Right forelimb (tissue), 1 donor: Measurements from ENCODE around the gene UBR4.

Experiments
- DNase-seq: peaks from one replicate; pipeline ENCODE4 v3.0.0-alpha.2; 2018

UBR4 gene

GRCh38 chr1:19087737-19088594 lies 122.1 kb downstream of the UBR4 start:
- DNase-seq: no peak

- no peak for DNase-seq
These were observed 122.9 kb downstream of the UBR4 start for GRCh38 chr1:19087017-19087736.

- no peak for DNase-seq
These were observed 123.7 kb downstream of the UBR4 start for GRCh38 chr1:19086176-19086875.

GRCh38 chr1:19084206-19084738 lies 125.8 kb downstream of the UBR4 start:
- DNase-seq: no peak

GRCh38 chr1:19083081-19083480 lies 127.0 kb downstream of the UBR4 start:
- DNase-seq: no peak

GRCh38 chr1:19081218-19081893 lies 128.7 kb downstream of the UBR4 start:
- no peak for DNase-seq

GRCh38 chr1:19080721-19081120 lies 129.3 kb downstream of the UBR4 start:
- DNase-seq: no peak

GRCh38 chr1:19079541-19080472 lies 130.3 kb downstream of the UBR4 start:
- DNase-seq: no peak

- no peak for DNase-seq
These were observed 131.5 kb downstream of the UBR4 start for GRCh38 chr1:19078536-19078935.

- DNase-seq: no peak
These were observed 133.0 kb downstream of the UBR4 start for GRCh38 chr1:19076841-19077616.

GRCh38 chr1:19074902-19075721 lies 135.0 kb downstream of the UBR4 start:
- no peak for DNase-seq

GRCh38 chr1:19074361-19074901 lies 135.6 kb downstream of the UBR4 start:
- DNase-seq: no peak

GRCh38 chr1:19073311-19074186 lies 136.5 kb downstream of the UBR4 start:
- no peak for DNase-seq

- DNase-seq: no peak
These were observed 137.6 kb downstream of the UBR4 start for GRCh38 chr1:19072285-19072981.

GRCh38 chr1:19071674-19072281 lies 138.3 kb downstream of the UBR4 start:
- no peak for DNase-seq

GRCh38 chr1:19070891-19071621 lies 139.0 kb downstream of the UBR4 start:
- no peak for DNase-seq
